Fibroblast of villous mesenchyme (primary cell): ENCODE data around the gene TMEM267. TPM values are rescaled to one million over a fixed set of nuclear protein-coding genes. Genes with fewer than 3 reads are reported as not detected.

Source experiments
- DNase-seq: peaks from one replicate; pipeline ENCODE4 v3.0.0-alpha.2; 2010; ENCODE audit warnings: low read depth
- H3K4me3 ChIP-seq: 2 replicates; pipeline ENCODE4 v1.5.1; 2011; ENCODE audit warnings: low read depth, mild to moderate bottlenecking, low read length
- total RNA-seq: library from RNA; depleted of rRNA; stranded (reverse); fragments of >200 nt; gene quantifications from 2 replicates; pipeline ENCODE4 v1.2.3, GENCODE V29; 2012
- TF ChIP-seq, protein P1 (sequence below): IDR thresholded peaks from 2 replicates; pipeline ENCODE4 v1.5.1; 2012; ENCODE audit warnings: low read depth, mild to moderate bottlenecking, low read length; ENCODE audit not compliant: insufficient read depth

TMEM267 gene, protein sequence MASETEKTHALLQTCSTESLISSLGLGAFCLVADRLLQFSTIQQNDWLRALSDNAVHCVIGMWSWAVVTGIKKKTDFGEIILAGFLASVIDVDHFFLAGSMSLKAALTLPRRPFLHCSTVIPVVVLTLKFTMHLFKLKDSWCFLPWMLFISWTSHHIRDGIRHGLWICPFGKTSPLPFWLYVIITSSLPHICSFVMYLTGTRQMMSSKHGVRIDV
- total RNA-seq = 13.2 and 21.2 TPM in 2 replicates

DNA sequence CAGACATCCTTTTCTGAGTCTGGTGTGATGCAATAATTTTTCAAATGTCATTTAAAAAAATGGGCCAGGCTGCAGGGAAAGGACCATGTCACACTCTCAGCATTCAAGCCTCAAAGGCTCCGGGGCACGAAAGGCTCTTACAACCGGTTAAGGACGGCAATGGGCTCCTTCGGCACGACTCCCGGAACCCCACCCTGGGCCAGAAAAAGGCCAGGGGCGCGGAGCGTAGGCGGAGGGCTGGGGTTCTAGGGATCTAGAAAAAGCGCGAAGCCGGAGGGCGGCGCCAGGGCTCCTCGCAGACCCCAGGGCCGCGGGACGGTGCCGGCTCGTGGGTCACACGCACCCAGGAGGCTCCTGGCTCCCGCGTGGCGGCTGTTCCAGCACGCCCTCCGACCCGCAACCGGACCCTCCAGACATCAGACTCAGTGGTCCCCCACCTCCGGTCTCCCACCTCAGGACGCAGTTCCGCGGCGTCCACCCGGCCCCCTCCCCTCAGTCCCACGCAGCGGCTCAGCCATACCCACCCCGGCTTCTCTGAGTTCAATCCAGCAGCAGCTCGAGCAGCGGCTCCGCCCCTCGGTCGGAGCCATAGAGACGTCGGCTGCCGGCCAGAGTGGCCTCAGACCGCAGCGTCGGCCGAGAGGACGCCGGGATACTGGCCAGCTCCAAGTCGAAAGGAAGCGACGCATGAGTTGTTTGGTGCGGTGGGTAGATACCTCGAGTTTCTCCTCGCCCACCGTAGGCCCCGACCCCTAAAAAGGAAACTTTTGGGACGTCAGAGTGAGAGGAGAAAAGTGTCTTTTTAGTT, at the start of gene TMEM267:
Gene TMEM267, minus strand, starts transcription at position 568 of the 808 bp plus-strand sequence. CDS start 29,896 bp downstream, outside the sequence.
- peak; percentile 93 for DNase-seq

DNA sequence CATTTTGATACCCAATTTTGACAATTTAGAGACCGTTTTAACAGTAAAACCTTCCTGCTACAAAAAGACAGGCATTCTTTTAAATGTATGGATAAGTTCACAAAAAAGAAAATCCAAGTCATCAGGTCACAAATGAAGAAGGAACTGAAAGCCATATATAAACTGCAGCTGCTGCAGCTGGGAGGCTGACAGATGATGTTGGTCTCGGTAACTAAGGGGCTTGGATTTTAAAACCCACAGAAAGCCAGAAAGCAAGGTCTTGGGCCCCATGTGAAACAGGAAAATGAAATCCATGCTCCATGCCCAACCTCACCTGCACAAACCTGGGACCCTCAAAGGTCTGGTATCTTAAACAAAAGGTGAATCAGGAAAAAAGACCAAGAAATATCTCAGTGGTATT, 47.0 kb upstream of the TMEM267 start:
- TF ChIP-seq, protein P1, sequence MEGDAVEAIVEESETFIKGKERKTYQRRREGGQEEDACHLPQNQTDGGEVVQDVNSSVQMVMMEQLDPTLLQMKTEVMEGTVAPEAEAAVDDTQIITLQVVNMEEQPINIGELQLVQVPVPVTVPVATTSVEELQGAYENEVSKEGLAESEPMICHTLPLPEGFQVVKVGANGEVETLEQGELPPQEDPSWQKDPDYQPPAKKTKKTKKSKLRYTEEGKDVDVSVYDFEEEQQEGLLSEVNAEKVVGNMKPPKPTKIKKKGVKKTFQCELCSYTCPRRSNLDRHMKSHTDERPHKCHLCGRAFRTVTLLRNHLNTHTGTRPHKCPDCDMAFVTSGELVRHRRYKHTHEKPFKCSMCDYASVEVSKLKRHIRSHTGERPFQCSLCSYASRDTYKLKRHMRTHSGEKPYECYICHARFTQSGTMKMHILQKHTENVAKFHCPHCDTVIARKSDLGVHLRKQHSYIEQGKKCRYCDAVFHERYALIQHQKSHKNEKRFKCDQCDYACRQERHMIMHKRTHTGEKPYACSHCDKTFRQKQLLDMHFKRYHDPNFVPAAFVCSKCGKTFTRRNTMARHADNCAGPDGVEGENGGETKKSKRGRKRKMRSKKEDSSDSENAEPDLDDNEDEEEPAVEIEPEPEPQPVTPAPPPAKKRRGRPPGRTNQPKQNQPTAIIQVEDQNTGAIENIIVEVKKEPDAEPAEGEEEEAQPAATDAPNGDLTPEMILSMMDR = no peak
- no peak for DNase-seq
- no peak overlapping the region for H3K4me3 ChIP-seq

More for the DNA sequence above, at the start of gene TMEM267:
- TF ChIP-seq, protein P1 = no peak
- H3K4me3 ChIP-seq = peak within 1 kb of the TSS; percentile 85

DNA sequence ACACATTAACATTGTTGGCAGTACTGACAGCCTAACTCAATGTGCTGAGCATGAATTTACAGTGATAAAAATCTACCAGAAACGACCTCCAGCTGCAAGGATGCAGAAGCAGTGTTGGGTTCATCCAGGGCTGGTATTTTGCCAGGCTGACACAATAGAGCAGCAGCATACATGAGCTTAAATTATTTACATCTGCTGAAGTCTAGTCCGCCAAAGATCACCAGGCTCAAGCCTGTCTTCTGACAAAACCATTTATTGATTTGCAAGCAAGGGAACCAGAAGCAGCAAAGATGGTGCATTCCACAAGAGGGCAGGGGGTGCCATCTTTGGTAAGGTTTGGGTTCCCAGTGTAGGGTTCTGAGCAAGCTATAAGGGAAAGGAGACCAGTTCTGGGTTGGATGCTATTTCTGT, 40.0 kb upstream of the TMEM267 start:
- H3K4me3 ChIP-seq = no peak overlapping the region
- TF ChIP-seq, protein P1 = no peak
- peak; percentile 16 for DNase-seq

DNA sequence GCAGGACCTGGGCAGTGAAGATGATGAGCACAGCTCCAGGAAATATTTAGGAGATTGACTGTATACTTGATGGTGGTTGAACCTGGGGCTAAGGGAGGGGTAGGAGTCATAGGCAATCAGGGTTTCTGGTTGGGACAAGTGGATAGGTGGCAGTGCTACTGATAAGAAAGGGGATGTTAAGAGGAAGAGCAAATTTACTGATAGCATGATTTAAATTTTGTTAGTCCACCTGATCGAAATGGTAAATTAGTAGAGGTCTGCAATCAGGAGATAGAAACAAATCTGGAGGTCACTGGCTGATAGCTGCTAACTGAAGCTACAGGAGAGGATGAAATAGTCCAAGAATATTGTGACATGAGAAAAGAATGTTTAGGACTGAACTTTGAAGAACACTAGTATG, 37.0 kb upstream of the TMEM267 start:
- TF ChIP-seq, protein P1 = no peak
- no peak overlapping the region for H3K4me3 ChIP-seq
- no peak for DNase-seq

DNA sequence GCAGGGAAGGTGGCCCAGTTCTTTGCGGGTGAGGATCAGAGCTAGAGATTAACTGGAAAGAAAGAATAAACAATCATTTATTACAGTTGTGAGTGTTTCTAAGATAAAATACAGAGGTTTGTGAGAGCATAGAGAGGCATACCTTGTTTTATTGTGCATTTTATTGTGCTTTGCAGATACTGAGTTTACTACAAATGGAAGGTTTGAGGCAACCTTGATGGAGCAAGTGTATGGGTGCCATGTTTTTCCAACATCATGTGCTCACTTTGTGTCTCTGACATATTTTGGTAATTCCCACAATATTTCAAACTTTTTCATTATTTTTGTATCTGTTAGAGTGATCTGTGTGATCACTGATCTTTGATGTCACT, 32.0 kb upstream of the TMEM267 start:
- DNase-seq = no peak
- TF ChIP-seq, protein P1 = no peak
- H3K4me3 ChIP-seq = peak overlapping the region; percentile 77

DNA sequence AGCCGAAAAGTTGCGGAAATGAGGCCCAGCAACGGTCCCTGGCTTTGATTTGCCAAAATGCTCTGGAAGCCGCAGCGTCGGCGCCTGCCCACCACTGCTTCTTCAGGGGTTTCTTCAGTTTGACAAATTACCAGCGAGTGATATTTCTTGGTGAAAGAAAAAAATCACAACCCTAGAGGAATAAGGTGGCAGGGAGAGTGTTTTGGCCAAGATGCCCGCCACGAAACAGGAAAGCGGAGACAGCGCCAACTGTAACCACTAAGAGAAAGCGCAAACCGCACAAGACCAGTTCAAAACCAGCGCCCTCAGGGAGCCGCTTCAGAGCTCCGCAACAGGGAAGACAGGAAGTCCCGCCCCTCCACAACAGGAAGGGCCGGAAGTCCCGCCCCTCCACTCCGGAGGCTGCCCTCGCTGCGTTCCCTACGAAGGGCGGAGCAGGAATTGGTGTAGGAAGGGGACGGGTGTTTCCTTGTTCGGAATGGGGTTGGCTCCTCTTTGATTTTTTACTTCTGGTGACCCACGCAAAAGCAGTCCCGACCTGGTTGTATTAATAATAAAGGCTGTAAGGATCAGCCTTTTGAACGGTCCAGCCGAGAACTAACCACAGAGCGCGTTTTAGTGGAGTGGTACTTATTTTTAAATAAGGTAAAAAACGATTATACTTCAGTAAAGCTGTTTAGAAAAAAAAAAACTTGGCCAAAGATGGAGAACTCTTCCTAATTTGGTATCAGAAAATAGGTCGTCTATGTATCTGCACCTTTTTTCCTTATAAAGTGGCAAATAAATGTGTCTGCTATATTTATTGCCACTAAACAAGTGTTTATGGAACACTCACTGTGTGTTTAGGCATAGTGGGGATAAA, 31.4 kb upstream of the TMEM267 start, which contains the start of gene C5orf34:
Gene C5orf34, minus strand, starts transcription at position 333 of the 862 bp plus-strand sequence. CDS start 5,809 bp downstream, outside the sequence.
- peak; percentile 96 for DNase-seq
- H3K4me3 ChIP-seq = peak within 1 kb of the TSS; percentile 77
- TF ChIP-seq, protein P1 = no peak
